ENCODE data around the gene DBNDD1. TPM values are rescaled to one million over a fixed set of nuclear protein-coding genes. Genes with fewer than 3 reads are reported as not detected.

The DBNDD1 gene
- total RNA-seq, 1 experiment from 2014 or later, result 60.2 TPM

GRCh38 chr16:90015586-90016338 lies 3.5 kb downstream of the DBNDD1 start:
- ChIA-PET POLR2A (no interaction called here), CTCF (no interaction called here), RAD21 (ENCODE audit: low non-redundant PET in 1 of 2, low total read pairs in 2 of 2, uncharacterized antibody in 2 of 2, unreplicated experiment in 2 of 2) (no interaction called here)
- H3K4me3 ChIP-seq (replicated peaks in 1 of 2; ENCODE audit: low read depth in 1 of 2, low read length in 2 of 2), result no peak overlapping the region
- H2AFZ ChIP-seq (ENCODE audit: low read depth, low read length, poor library complexity, severe bottlenecking), result no peak overlapping the region
- intact Hi-C loops (cut with micrococcal nuclease), result no loop called here
- peaks cover 9 to 11% of the 10 kb centered on the region in 2 experiments; a peak in 1 of 4 replicates for H3K36me3 ChIP-seq (ENCODE audit: control insufficient read depth in 1 of 2, insufficient read depth in 2 of 2, low read length in 2 of 2)
- no peak overlapping the region for H3K27ac ChIP-seq (ENCODE audit: low read depth, low read length)
- no peak overlapping the region for H3K9ac ChIP-seq (ENCODE audit: low read length)
- H3K79me2 ChIP-seq (ENCODE audit: insufficient read depth, low read length), result peaks cover 37% of the 10 kb centered on the region
- TF ChIP-seq ZFX (IDR thresholded peaks at IDR 0.05) (no peak), EZH2 (IDR thresholded peaks at IDR 0.05) (no peak), ZNF274 (IDR thresholded peaks at IDR 0.05; ENCODE audit: low read depth, low read length) (no peak), RAD21 (IDR thresholded peaks at IDR 0.05; ENCODE audit: low read depth) (no peak), SP1 (IDR thresholded peaks at IDR 0.05; ENCODE audit: low read depth) (no peak), REST (IDR thresholded peaks at IDR 0.05; ENCODE audit: low read depth) (no peak), SIN3A (IDR thresholded peaks at IDR 0.05; ENCODE audit: low read depth) (no peak), MAX (IDR thresholded peaks at IDR 0.05) (no peak), CEBPB (IDR thresholded peaks at IDR 0.05; ENCODE audit: low read depth) (no peak), ATF3 (IDR thresholded peaks at IDR 0.05) (no peak), JUND (IDR thresholded peaks at IDR 0.05) (no peak), SRF (IDR thresholded peaks at IDR 0.05; ENCODE audit: low read depth) (no peak), EZH2phosphoT487 (IDR thresholded peaks at IDR 0.05; ENCODE audit: borderline replicate concordance) (no peak), CBX3 (IDR thresholded peaks at IDR 0.05; ENCODE audit: low read depth) (no peak), ELF1 (IDR thresholded peaks at IDR 0.05; ENCODE audit: borderline replicate concordance, low read depth) (no peak), POLR2AphosphoS5 (IDR thresholded peaks at IDR 0.05; ENCODE audit: low read depth, low read length) (no peak), POLR2A (IDR thresholded peaks at IDR 0.05; ENCODE audit: borderline replicate concordance, extremely low read depth, insufficient read depth, insufficient read length) (no peak), YY1 (IDR thresholded peaks at IDR 0.05; ENCODE audit: extremely low read depth, insufficient replicate concordance, low read depth, low read length) (no peak)
- TF ChIP-seq, protein P1, sequence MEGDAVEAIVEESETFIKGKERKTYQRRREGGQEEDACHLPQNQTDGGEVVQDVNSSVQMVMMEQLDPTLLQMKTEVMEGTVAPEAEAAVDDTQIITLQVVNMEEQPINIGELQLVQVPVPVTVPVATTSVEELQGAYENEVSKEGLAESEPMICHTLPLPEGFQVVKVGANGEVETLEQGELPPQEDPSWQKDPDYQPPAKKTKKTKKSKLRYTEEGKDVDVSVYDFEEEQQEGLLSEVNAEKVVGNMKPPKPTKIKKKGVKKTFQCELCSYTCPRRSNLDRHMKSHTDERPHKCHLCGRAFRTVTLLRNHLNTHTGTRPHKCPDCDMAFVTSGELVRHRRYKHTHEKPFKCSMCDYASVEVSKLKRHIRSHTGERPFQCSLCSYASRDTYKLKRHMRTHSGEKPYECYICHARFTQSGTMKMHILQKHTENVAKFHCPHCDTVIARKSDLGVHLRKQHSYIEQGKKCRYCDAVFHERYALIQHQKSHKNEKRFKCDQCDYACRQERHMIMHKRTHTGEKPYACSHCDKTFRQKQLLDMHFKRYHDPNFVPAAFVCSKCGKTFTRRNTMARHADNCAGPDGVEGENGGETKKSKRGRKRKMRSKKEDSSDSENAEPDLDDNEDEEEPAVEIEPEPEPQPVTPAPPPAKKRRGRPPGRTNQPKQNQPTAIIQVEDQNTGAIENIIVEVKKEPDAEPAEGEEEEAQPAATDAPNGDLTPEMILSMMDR (IDR thresholded peaks at IDR 0.05 in 2 of 3, conservative IDR thresholded peaks at IDR 0.05 in 1 of 3; ENCODE audit: borderline replicate concordance in 1 of 3, insufficient read depth in 1 of 3, low read depth in 2 of 3, low read length in 2 of 3), result no peak
- TF ChIP-seq, protein P2, sequence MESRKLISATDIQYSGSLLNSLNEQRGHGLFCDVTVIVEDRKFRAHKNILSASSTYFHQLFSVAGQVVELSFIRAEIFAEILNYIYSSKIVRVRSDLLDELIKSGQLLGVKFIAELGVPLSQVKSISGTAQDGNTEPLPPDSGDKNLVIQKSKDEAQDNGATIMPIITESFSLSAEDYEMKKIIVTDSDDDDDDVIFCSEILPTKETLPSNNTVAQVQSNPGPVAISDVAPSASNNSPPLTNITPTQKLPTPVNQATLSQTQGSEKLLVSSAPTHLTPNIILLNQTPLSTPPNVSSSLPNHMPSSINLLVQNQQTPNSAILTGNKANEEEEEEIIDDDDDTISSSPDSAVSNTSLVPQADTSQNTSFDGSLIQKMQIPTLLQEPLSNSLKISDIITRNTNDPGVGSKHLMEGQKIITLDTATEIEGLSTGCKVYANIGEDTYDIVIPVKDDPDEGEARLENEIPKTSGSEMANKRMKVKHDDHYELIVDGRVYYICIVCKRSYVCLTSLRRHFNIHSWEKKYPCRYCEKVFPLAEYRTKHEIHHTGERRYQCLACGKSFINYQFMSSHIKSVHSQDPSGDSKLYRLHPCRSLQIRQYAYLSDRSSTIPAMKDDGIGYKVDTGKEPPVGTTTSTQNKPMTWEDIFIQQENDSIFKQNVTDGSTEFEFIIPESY (IDR thresholded peaks at IDR 0.05; ENCODE audit: extremely low read depth, insufficient replicate concordance, low read length), result no peak
- H4K20me1 ChIP-seq (ENCODE audit: insufficient read depth), result no peaks in the 10 kb centered on the region
- DNase-seq (ENCODE audit: low read depth, low spot score), result no peak
- no peaks in the 10 kb centered on the region for H3K27me3 ChIP-seq (ENCODE audit: insufficient read depth, low read length)
- no peaks in the 10 kb centered on the region for H3K9me3 ChIP-seq (ENCODE audit: control insufficient read depth in 1 of 2, insufficient read depth in 1 of 2, low read depth in 1 of 2, low read length in 2 of 2)
- H3K9me2 ChIP-seq (ENCODE audit: insufficient read depth), result no peaks in the 10 kb centered on the region
- H3K4me2 ChIP-seq (ENCODE audit: low read length), result no peak overlapping the region
- ATAC-seq, result no peak
- peaks cover 14 to 24% of the 10 kb centered on the region in 2 experiments for H3K4me1 ChIP-seq (ENCODE audit: control insufficient read depth in 1 of 2, insufficient read depth in 2 of 2, low read length in 2 of 2)
- BruUV-seq (replicated peaks), result no TSS peak
